ENCODE measurements around the gene DDAH2. TPM values are rescaled to one million over a fixed set of nuclear protein-coding genes. Genes with fewer than 3 reads are reported as not detected.

DDAH2 gene
- total RNA-seq, 6 experiments from 2014 or later = 44.0 to 47.8 (median 46.0) TPM

DNA sequence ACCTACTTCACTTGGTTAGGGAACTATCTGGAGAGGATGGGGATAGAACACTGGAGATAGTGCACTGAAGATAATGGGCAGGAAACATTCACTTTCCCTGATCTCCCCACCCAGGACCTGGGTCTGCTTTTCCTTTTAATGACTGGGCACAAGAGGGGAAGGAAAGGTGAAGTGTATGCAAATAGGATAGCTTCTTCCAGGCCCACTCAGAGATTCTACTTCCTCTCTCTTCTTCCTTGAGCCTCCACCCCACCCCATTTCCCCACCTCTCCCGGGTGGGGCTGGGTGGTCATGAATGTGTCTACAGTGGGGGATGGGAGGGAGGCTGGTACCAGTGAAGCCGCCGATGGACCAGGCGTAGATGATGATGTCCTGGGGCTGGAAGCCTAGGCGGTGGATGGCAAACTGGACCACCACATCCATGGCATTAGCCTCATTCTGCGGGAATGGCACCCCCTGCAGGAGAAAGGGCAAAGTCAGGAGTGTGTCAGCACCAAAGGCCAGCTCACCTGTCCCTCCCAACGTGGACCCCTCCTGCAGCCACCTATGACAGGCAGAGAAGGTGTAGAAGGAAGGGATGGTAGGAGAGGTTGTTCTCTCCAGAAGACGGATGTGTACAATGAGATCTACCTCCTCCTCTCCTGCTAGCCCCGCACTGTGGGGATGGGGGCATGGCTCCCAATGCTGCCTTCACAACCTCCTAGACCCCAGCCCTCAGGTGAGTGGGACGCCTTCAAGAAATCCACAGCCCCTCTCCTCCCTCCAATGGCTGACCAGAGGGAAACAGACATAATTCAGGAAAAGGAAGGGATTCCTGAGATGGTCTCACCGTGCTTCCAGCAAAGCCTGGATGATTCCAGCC lies 39.6 kb downstream of the DDAH2 start:
- Mint-ChIP-seq H3K27me3 (ENCODE audit: insufficient read depth) (no peaks in the 10 kb centered on the region), H3K9me3 (no peaks in the 10 kb centered on the region)
- peak; percentile 75 for TF ChIP-seq CTCF (IDR thresholded peaks at IDR 0.05)

GRCh38 chr6:31687860-31688693 lies 41.0 kb downstream of the DDAH2 start:
- H3K27ac Mint-ChIP-seq = no peak overlapping the region
- H3K27me3 Mint-ChIP-seq (ENCODE audit: insufficient read depth) = no peaks in the 10 kb centered on the region; the same call in 1 of the 2 replicates
- DNase-seq = no peak
- no peaks in the 10 kb centered on the region for H3K9me3 Mint-ChIP-seq
- H3K4me3 Mint-ChIP-seq = no peak overlapping the region
- no peak for TF ChIP-seq CTCF (IDR thresholded peaks at IDR 0.05)
- peaks cover 9% of the 10 kb centered on the region; the same call in 1 of the 2 replicates for H3K36me3 Mint-ChIP-seq (ENCODE audit: low read depth)
- no peaks in the 10 kb centered on the region for H3K4me1 Mint-ChIP-seq (ENCODE audit: low read depth)

More for the DNA sequence above, 39.6 kb downstream of the DDAH2 start:
- H3K27ac Mint-ChIP-seq = no peak overlapping the region
- no peak for DNase-seq
- H3K36me3 Mint-ChIP-seq (ENCODE audit: low read depth) = peaks cover 9% of the 10 kb centered on the region; the same call in 1 of the 2 replicates
- no peaks in the 10 kb centered on the region for H3K4me1 Mint-ChIP-seq (ENCODE audit: low read depth)
- no peak overlapping the region for H3K4me3 Mint-ChIP-seq

DNA sequence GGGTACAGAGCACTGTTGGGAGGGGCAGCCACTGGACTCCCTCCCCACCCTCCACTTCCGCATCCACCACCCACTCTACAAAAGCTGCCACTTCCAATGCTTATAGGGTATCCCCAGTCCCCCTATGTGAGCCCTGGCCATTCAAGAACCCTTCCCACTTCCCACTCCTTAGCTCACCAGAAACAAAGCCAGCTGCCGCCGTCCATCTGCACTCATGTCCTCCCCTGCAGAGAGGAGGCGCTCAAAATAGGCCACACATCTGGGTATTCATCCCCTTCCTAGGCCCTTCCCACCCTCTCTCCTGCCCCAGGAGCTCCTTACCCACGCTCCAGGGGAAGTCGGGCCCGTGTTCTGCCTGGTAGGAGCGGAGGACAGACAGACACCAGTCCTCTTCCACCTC lies 41.8 kb downstream of the DDAH2 start:
- no peak for TF ChIP-seq CTCF (IDR thresholded peaks at IDR 0.05)
- Mint-ChIP-seq H3K4me3 (no peak overlapping the region), H3K36me3 (ENCODE audit: low read depth) (peaks cover 9% of the 10 kb centered on the region; the same call in 1 of the 2 replicates), H3K4me1 (ENCODE audit: low read depth) (no peaks in the 10 kb centered on the region), H3K27me3 (ENCODE audit: insufficient read depth) (no peaks in the 10 kb centered on the region; the same call in 1 of the 2 replicates), H3K27ac (no peak overlapping the region), H3K9me3 (no peaks in the 10 kb centered on the region)
- no peak for DNase-seq

GRCh38 chr6:31686483-31686882 lies 42.6 kb downstream of the DDAH2 start:
- TF ChIP-seq CTCF (IDR thresholded peaks at IDR 0.05) = no peak
- Mint-ChIP-seq H3K27me3 (ENCODE audit: insufficient read depth) (no peaks in the 10 kb centered on the region; the same call in 1 of the 2 replicates), H3K9me3 (no peaks in the 10 kb centered on the region), H3K4me3 (no peak overlapping the region), H3K27ac (no peak overlapping the region), H3K36me3 (ENCODE audit: low read depth) (peaks cover 9% of the 10 kb centered on the region; the same call in 1 of the 2 replicates), H3K4me1 (ENCODE audit: low read depth) (peaks cover 3% of the 10 kb centered on the region)
- no peak for DNase-seq

DNA sequence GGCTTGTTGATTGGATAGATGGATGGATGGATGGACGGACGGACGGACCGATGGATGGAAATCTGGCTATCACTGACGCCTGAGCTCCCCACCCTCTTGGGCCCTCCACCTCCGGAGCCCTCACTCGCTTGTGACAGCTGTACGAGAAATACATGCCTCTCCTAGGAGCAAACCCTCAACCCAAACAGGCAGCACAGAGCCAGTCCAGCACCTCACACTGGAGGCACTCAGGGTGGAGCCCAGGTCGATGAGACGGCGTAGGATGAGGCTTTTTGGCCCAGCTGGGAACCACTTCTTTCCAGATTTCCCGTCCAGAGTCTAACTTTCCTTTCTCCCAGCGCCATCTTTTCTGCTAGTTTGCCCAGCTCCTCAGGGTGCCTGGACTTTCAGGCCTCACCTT lies 45.5 kb downstream of the DDAH2 start:
- H3K27me3 Mint-ChIP-seq (ENCODE audit: insufficient read depth) = peaks cover 1% of the 10 kb centered on the region; the same call in 1 of the 2 replicates
- no peak for TF ChIP-seq CTCF (IDR thresholded peaks at IDR 0.05)
- no peaks in the 10 kb centered on the region for H3K9me3 Mint-ChIP-seq
- DNase-seq = no peak
- H3K4me1 Mint-ChIP-seq (ENCODE audit: low read depth) = peaks cover 17% of the 10 kb centered on the region
- H3K36me3 Mint-ChIP-seq (ENCODE audit: low read depth) = 0 out of 2 replicates have a peak, but pooled peaks cover 9% of the 10 kb centered on the region
- no peak overlapping the region for H3K27ac Mint-ChIP-seq
- H3K4me3 Mint-ChIP-seq = no peak overlapping the region

Measured in HFFc6 (cell line).